Pancreas (tissue), 10 donors: ENCODE results near the gene FBN2. TPM values are rescaled to one million over a fixed set of nuclear protein-coding genes. Genes with fewer than 3 reads are reported as not detected.

Source experiments
- ATAC-seq, 4 donors: fragments of 200-7000 bp; cut with Tn5 transposase; one replicate each; pipeline versions ENCODE4 v1.8.0 to v1.9.1; 2020; ENCODE audit warnings: mild to moderate bottlenecking in 4 of 4, moderate library complexity in 4 of 4
- DNase-seq, 6 donors: peaks; one replicate each; pipeline ENCODE4 v3.0.0-alpha.2; 2020
- FAIRE-seq: peaks from 2 replicates; lab custom pipeline; 2012; peaks lifted over from hg19 to GRCh38; lab: Jason Lieb, UNC
- H3K27ac ChIP-seq, 4 donors: fragments of 200-600 bp; sonication (generic); 1 replicate in 3 of 4; 2 replicates in 1 of 4; pipeline versions ENCODE4 v1.5.0 to v1.8.0; 2020
- H3K27me3 ChIP-seq, 4 donors: fragments of 200-600 bp; one replicate each; pipeline ENCODE4 v1.8.0; 2021
- H3K36me3 ChIP-seq, 3 donors: fragments of 200-600 bp; sonication (generic) in 1 of 3; one replicate each; pipeline versions ENCODE4 v1.5.0 to v1.8.0; 2020 to 2021
- H3K4me1 ChIP-seq, 3 donors: fragments of 200-600 bp; one replicate each; pipeline ENCODE4 v1.8.0; 2021
- H3K4me3 ChIP-seq, 4 donors: fragments of 200-600 bp; sonication (generic) in 2 of 4; one replicate each; pipeline versions ENCODE4 v1.5.0 to v1.8.0; 2020 to 2021
- H3K9me3 ChIP-seq, 4 donors: fragments of 200-600 bp; one replicate each; pipeline ENCODE4 v1.8.0; 2021
- WGBS, 2 donors: extraction: QIAGEN DNeasy Blood & Tissue Kit; methylation state at CpG; one replicate each; pipeline ENCODE4 v1.1.7; 2013; 5-methylcytosine and 5-hydroxymethylcytosine counted together
- intact Hi-C, 3 donors: fragments of 100-400 bp; cut with DNase I; formaldehyde crosslinking; loops; one replicate each; pipeline versions ENCODE4 v1.11.1 to v1.14.2; 2022
- polyA plus RNA-seq, 2 donors: library from polyadenylated mRNA; stranded (reverse); fragments of 200-250 nt; gene quantifications; one replicate each; pipeline ENCODE4 v1.2.3, GENCODE V29; 2013
- total RNA-seq, 6 donors: library from RNA; stranded (reverse); fragmentation: NEBNext Ultra II Directional in 4 of 6; extraction: Animal tissue kit (Norgen Biotek cat#: 25700) in 4 of 6; gene quantifications; one replicate each; pipeline versions ENCODE4 v1.2.1 to v1.2.4, GENCODE V29; 2021 to 2023
- TF ChIP-seq, protein P1 (sequence below), 4 donors: fragments of 200-600 bp; sonication (generic) in 3 of 4; IDR thresholded peaks; one replicate each; pipeline versions ENCODE4 v1.5.0 to v1.8.0; 2021; ENCODE audit warnings: antibody characterized with exemption in 4 of 4
- donor health status: healthy with polysubstance abuse.
- donor health status: DM: no; HTN: no; CAD: no; lungs with moderate emphysema.
- donor health status: DM: no; HTN: no; CAD: no.
- donor health status: control.
- donor health status: control.
- donor health status: Bipolar disorder and iron deficiency.
- donor health status: DM: yes; HTN: yes; CAD: no.
- donor health status: DM: no; HTN: no; CAD: no.
- donor health status: DM: no; HTN: no; CAD: no.
- donor health status: DM: yes; HTN: yes; CAD: no.

Gene FBN2
- total and polyA plus RNA-seq, 8 donors = 0.04 to 0.78 (median 0.18) TPM; not detected in 3

DNA sequence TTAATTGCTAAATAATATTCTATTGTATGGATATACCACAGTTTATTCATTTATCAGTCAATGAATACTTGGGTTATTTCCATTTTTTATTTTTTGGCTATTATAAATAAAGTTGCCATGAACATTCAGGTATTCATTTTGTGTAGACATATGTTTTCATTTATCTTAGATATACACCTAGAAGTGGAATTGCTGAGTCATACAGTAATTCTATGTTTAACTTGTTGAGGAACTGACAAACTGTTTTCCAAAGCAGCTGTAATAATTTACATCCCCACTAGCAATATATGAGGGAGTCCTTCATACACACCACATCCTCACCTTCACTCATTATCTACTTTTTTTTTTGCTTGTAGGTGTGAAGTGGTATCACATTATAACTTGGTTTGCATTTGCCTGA, 123.6 kb downstream of the FBN2 start:
- TF ChIP-seq, protein P1, sequence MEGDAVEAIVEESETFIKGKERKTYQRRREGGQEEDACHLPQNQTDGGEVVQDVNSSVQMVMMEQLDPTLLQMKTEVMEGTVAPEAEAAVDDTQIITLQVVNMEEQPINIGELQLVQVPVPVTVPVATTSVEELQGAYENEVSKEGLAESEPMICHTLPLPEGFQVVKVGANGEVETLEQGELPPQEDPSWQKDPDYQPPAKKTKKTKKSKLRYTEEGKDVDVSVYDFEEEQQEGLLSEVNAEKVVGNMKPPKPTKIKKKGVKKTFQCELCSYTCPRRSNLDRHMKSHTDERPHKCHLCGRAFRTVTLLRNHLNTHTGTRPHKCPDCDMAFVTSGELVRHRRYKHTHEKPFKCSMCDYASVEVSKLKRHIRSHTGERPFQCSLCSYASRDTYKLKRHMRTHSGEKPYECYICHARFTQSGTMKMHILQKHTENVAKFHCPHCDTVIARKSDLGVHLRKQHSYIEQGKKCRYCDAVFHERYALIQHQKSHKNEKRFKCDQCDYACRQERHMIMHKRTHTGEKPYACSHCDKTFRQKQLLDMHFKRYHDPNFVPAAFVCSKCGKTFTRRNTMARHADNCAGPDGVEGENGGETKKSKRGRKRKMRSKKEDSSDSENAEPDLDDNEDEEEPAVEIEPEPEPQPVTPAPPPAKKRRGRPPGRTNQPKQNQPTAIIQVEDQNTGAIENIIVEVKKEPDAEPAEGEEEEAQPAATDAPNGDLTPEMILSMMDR (IDR thresholded peaks at IDR 0.05) = no peak
- no peak for DNase-seq
- no peak overlapping the region for H3K4me3 ChIP-seq
- H3K9me3 ChIP-seq = no peaks in the 10 kb centered on the region
- H3K36me3 ChIP-seq = no peaks in the 10 kb centered on the region
- no peak for ATAC-seq
- no peak for FAIRE-seq
- intact Hi-C loops = no loop called here
- no peak overlapping the region for H3K27ac ChIP-seq
- H3K27me3 ChIP-seq = peaks cover 0 to 4% (median 0%) of the 10 kb centered on the region in 4 donors
- no peaks in the 10 kb centered on the region for H3K4me1 ChIP-seq

DNA sequence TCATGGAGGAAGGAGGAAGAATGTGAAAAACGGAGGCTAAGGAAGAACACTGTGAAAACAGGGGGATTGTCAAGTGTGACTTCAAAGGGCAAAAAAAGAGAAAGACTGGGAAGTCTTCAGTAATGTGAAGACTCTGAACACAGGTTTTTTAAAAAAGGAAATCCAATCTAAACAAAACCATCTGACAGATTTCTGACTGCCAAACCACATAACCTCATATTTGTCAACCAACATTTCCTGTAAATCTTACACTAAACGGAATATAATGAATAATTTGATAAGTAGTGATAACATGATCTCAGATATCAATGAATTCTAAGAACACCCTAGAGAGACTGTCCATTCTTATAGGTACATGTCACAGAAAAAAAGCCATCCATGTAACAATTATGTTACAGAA, 124.7 kb downstream of the FBN2 start:
- 16 to 31% methylated on average over 2 of the region's 2 CpGs for WGBS, 2 donors
- TF ChIP-seq, protein P1 (IDR thresholded peaks at IDR 0.05) = no peak
- intact Hi-C loops = no loop called here
- ATAC-seq (no peak), DNase-seq (no peak), FAIRE-seq (no peak)
- Histone ChIP-seq H3K9me3 (no peaks in the 10 kb centered on the region), H3K36me3 (no peaks in the 10 kb centered on the region), H3K4me3 (no peak overlapping the region), H3K27ac (no peak overlapping the region), H3K27me3 (no peaks in the 10 kb centered on the region), H3K4me1 (no peaks in the 10 kb centered on the region)

DNA sequence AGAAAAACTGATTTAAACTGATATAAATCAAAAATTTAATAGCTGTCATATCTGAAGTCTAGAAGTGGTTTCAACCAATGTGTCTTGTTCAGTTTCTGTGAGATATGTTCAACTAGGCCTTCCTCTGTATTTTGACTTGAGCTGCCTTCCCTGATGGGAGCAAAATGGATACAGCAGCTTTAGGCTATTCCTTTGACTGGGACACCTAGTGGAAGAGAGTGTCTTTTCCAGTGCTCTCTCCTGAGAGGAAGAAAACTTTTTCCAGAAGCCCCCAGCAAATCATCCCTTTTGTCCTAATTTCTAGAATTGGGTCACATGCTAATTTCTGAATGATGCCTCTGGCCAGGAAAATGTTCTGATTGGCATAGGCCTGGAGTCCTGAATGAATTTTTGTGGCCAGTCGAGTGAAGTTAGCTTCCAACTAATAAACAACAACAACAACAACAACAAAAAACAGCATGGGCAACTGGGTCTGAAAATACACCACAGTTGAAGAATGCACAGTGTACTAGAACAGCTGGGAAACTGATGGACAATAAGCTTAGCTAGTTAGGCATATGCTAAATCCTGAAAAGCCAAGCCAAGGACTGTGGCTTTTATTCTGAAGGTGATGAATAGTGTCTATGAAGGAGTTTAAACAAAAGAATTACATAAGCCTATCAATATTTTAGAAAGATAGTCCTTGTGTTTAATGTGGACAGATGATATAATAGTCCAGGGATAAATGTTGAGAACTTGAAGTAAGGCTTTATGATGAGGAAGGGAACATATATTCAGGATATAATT, 125.7 kb downstream of the FBN2 start:
- Histone ChIP-seq H3K36me3 (no peaks in the 10 kb centered on the region), H3K4me1 (no peaks in the 10 kb centered on the region), H3K27ac (no peak overlapping the region), H3K9me3 (no peaks in the 10 kb centered on the region), H3K4me3 (no peak overlapping the region), H3K27me3 (no peaks in the 10 kb centered on the region)
- TF ChIP-seq, protein P1 (IDR thresholded peaks at IDR 0.05) = no peak
- no peak for DNase-seq
- no peak for ATAC-seq
- FAIRE-seq = no peak
- 33 to 60% methylated on average over 1 of the region's 1 CpG for WGBS, 2 donors
- intact Hi-C loops = no loop called here

DNA sequence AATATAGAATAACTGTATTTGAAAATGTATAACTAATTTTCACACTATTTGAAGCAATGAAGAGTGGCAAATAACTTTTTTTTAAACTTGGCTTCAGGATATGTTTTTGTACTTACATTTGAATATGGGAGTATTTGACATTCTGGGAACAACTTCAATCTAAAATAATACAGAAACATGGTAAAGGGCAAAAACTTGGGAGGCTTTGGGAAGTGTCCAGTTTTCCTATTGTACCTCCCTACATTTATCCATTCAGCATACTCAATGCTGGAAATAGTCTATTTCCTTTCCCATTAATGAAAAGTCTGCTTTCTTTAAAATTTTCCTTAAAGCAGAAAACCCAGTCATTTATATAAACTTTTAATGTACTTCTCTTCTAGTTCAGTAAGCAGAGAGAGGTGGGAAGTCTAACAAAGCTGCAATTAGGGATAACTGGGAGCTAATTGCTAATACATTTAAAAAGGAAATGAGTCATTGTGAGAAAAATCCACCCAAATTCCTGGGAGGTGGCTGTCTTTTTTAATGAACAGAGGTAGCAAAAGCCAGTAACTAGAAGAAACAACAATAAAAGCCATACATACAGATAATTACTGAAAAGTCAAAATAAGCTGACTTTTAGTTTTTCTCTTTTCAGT, 128.8 kb downstream of the FBN2 start:
- TF ChIP-seq, protein P1 (IDR thresholded peaks at IDR 0.05) = no peak
- ATAC-seq = no peak

DNA sequence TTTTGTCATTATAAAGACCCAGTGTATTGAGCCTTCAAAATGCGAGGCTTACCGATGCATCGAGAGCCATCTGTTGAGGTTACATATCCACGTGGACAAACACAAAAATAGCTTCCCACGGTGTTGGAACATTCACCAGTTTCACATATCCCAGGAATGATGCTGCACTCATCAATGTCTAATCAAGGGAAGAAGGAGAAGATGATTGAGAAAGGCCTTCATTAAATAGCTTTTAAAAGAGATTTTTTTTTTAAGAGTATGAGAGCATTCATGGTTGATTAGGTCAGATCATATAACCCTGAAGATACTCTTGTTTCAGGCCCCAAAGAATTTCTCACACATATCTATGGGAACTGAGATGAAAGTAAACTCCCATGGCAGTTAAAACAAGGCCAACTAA, 129.4 kb downstream of the FBN2 start:
- no peaks in the 10 kb centered on the region for H3K27me3 ChIP-seq
- no peaks in the 10 kb centered on the region for H3K36me3 ChIP-seq
- no peak for DNase-seq
- H3K27ac ChIP-seq = no peak overlapping the region
- H3K9me3 ChIP-seq = no peaks in the 10 kb centered on the region
- H3K4me1 ChIP-seq = no peaks in the 10 kb centered on the region
- no peak for FAIRE-seq
- WGBS, 2 donors = 75 to 83% methylated on average over 5 of the region's 5 CpGs
- TF ChIP-seq, protein P1 (IDR thresholded peaks at IDR 0.05) = no peak
- no peak for ATAC-seq
- H3K4me3 ChIP-seq = no peak overlapping the region
- intact Hi-C loops = no loop called here

More for the DNA sequence above, 128.8 kb downstream of the FBN2 start:
- Histone ChIP-seq H3K36me3 (no peaks in the 10 kb centered on the region), H3K27ac (no peak overlapping the region), H3K9me3 (no peaks in the 10 kb centered on the region), H3K4me3 (no peak overlapping the region), H3K27me3 (no peaks in the 10 kb centered on the region), H3K4me1 (no peaks in the 10 kb centered on the region)
- DNase-seq = no peak
- intact Hi-C loops = no loop called here
- no peak for FAIRE-seq
